ENCODE measurements around the gene SGSH.

- no peak for TF ChIP-seq CTCF (conservative IDR thresholded peaks at IDR 0.05; ENCODE audit: low read depth, low read length)
- no peak for TF ChIP-seq EZH2 (IDR thresholded peaks at IDR 0.05; ENCODE audit: borderline replicate concordance, low read depth, low read length, poor library complexity, severe bottlenecking)
Measured at GRCh38 chr17:80262291-80262690, 42.2 kb upstream of the SGSH start.

All from A673 (cell line).